NB4 (cell line): ENCODE measurements around the gene PDE4D.

Experiments
- POLR2A ChIP-seq: IDR thresholded peaks from 2 replicates; pipeline ENCODE4 v1.6.1; 2011; ENCODE audit warnings: mild to moderate bottlenecking; ENCODE audit not compliant: insufficient read length; ENCODE audit errors: extremely low read depth
- TF ChIP-seq, protein P1 (sequence below): IDR thresholded peaks from one replicate; pipeline ENCODE4 v1.5.1; 2012; ENCODE audit warnings: low read depth, low read length
- TF ChIP-seq, protein P2 (sequence below): IDR thresholded peaks from 2 replicates; pipeline ENCODE4 v1.6.1; 2011; ENCODE audit warnings: low read depth, low read length

DNA sequence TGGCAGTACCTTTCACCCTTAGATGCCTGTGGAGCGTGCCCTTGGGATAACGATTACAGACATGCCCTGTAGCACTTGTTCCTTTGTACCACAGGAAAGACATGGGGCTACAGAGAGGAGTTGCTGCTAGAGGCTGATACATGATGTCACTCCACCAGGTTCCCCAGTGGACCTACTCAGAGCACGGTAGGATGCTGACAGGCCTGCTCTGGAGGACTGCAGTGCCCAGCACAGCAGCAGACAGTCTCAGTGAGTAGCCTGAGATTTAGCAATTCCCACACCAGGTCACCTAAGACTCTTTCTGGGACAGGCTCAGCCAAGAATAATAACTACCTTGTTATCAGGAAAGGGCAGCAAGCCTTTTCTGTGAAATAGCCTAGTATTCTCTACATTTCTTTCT is 28.8 kb downstream of the PDE4D start:
- TF ChIP-seq, protein P1, sequence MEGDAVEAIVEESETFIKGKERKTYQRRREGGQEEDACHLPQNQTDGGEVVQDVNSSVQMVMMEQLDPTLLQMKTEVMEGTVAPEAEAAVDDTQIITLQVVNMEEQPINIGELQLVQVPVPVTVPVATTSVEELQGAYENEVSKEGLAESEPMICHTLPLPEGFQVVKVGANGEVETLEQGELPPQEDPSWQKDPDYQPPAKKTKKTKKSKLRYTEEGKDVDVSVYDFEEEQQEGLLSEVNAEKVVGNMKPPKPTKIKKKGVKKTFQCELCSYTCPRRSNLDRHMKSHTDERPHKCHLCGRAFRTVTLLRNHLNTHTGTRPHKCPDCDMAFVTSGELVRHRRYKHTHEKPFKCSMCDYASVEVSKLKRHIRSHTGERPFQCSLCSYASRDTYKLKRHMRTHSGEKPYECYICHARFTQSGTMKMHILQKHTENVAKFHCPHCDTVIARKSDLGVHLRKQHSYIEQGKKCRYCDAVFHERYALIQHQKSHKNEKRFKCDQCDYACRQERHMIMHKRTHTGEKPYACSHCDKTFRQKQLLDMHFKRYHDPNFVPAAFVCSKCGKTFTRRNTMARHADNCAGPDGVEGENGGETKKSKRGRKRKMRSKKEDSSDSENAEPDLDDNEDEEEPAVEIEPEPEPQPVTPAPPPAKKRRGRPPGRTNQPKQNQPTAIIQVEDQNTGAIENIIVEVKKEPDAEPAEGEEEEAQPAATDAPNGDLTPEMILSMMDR: no peak
- TF ChIP-seq POLR2A: no peak
- TF ChIP-seq, protein P2, sequence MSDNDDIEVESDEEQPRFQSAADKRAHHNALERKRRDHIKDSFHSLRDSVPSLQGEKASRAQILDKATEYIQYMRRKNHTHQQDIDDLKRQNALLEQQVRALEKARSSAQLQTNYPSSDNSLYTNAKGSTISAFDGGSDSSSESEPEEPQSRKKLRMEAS: no peak
